Fibroblast of gingiva (primary cell): Measurements from ENCODE around the gene GUK1.

Source experiments
- DNase-seq: peaks from one replicate; pipeline ENCODE4 v3.0.0-alpha.2; 2011; ENCODE audit warnings: low read depth

GUK1 gene

GRCh38 chr1:228150461-228151179 lies 10.5 kb downstream of the GUK1 start:
- peak; percentile 74 for DNase-seq

DNA sequence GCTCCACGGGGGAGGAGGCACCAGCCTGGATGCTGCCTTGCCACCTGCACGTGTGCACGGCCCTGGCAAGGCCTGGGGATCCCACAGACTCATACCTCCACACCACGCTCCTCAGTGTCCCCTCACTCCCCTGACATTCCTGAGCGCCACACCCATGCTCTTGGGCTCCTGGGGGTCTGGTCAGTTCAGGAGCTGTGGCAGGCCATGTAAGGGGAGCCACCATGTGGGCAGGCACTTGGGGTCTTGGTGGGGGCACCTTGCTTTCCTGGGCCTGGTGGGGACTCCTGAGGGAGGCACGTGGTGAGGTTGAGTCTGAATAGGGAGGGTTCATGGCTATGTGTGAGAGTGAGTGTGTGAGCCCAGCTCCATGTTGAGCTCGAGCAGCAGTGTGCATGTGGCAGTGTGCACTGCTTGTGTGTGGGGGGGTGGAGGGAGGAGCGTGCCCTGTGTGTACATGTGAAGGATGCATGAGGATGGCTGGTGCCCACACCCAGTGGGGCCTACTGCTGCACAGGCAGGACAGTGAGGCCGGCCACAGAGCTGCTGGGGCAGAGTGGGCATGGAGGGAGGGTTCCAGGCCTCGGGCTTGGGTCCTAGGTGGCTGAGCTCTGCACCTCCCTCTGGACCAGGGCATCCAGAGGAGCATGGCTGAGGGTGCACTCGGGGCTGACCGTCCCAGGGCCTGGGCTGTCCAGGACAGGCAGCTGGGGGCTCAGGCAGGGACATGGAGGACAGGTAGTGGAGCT lies 11.3 kb downstream of the GUK1 start:
- no peak for DNase-seq

GRCh38 chr1:228152097-228152917 lies 12.2 kb downstream of the GUK1 start:
- DNase-seq: no peak

DNA sequence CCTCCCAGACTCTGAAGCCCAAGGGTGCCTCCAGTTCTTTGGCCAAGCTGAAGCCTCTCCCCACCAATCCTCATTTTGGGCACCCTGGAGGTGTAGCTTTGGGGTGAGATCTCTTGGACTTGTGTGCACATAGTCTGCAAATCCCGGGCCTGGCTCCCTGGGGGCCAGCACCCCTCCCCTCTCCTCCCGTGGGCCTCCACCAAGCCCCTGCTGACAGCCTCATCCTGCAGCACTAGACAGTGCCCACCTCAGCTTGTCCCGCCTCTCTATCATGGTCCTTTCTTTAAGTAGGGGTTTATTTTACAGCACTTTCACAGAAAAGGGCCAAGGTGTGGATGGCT lies 12.8 kb downstream of the GUK1 start:
- no peak for DNase-seq

DNA sequence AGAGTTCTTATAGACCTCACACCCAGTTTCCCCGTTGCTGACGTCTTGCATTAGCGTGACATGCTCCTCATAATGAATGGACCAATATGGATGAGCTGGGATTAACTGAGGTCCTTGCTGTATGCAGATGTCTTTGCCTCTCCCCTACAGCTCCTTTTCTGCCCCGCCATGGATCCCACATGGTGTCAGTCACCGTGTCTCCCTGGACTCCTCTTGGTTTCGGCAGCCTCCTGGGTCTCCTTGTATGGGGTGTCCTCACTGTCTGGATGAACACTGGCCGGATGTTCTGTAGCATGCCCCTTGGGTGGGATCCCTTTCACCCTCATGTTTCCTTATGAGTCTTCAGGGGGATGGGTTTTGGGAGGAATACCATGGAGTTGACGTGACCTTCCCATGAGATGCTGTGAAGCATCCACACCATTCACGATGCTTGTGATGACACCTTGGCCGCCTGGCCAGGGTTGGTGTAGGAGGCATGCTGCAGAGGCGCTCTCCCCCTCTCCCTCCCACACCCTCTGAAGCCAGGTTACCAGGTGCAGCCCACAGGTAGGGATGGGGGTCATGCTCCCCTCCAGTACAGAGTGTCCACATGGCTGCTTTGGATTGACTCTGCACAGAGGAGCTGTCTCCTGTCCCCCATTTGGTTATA lies 14.1 kb downstream of the GUK1 start:
- no peak for DNase-seq

GRCh38 chr1:228154670-228155571 lies 14.8 kb downstream of the GUK1 start:
- DNase-seq: no peak

DNA sequence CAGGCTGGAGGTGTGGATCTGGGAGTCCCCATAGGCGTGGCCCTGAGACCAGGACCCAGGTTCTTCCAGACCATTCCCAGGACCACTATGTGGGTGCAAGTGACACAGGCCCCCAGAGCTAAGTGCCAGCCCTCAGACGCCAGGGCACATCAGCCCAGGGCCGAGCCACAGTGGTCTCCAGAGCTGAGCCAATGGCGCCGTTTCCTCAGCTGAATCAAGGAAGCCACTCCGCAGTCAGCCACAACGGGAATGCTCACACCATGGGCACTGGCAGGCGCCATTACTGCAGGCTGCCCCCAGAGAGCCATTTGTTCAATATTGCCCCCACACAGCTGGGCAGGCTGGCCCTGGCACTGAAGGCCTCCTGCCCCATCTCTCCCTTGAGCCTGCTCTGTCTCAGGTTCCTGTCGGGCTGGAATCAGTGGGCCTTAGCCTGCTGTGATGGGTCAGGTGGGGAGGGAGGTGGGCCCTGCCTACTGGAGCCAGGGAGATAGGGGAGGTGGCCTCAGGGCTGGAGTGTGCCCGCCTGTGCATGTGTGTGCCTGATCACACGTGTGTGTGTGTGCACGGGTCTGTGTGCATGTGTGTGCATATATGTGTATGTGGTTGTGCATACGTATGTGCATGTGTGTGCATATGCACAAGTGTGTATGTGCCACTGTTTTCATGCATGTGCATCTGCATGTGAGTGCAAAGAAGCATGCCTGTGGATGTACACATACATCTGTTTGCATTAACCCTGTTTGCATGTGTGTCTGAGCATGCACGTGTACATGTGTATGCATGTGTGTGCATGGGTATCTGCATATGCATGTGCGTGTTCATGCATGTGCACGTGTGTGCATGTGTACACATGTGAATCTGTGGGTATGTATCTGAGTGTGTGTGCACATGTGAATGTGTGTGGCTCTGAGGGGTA lies 15.8 kb downstream of the GUK1 start:
- DNase-seq: no peak

DNA sequence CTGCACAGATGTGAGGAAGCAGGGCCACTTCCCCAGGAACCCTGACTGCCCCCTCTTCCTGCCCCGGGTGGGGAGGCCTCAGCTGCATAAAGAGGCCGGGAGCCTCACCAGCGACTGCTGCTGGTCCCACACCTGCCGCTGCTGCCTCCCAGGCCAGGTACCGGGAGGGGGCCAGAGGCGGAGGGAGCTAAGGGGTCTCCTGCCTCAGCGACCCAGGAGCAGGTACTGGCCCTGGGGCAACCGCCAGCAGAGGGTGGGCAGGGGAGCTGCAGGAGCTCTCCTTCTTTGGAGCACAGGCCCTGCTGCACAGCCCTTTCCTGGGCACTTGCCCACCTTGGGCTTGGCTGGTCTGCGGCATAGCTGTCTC lies 16.4 kb downstream of the GUK1 start:
- no peak for DNase-seq

- no peak for DNase-seq
These were observed 17.1 kb downstream of the GUK1 start for GRCh38 chr1:228156941-228157728.

- no peak for DNase-seq
These were observed 17.6 kb downstream of the GUK1 start for GRCh38 chr1:228157729-228158126.

DNA sequence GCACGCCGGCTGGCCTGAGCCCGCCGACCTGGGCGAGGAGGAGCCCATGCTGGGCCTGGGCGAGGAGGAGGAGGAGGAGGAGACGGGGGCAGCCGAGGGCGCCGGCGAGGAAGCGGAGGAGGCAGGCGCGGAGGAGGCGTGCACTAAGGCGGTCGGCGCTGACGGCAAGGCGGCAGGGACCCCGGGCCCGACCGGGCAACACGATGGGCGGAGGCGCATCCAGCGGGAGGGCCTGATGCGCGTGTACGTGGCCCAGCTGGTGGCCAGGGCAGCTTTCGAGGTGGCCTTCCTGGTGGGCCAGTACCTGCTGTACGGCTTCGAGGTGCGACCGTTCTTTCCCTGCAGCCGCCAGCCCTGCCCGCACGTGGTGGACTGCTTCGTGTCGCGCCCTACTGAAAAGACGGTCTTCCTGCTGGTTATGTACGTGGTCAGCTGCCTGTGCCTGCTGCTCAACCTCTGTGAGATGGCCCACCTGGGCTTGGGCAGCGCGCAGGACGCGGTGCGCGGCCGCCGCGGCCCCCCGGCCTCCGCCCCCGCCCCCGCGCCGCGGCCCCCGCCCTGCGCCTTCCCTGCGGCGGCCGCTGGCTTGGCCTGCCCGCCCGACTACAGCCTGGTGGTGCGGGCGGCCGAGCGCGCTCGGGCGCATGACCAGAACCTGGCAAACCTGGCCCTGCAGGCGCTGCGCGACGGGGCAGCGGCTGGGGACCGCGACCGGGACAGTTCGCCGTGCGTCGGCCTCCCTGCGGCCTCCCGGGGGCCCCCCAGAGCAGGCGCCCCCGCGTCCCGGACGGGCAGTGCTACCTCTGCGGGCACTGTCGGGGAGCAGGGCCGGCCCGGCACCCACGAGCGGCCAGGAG lies 18.3 kb downstream of the GUK1 start:
- DNase-seq: no peak

DNA sequence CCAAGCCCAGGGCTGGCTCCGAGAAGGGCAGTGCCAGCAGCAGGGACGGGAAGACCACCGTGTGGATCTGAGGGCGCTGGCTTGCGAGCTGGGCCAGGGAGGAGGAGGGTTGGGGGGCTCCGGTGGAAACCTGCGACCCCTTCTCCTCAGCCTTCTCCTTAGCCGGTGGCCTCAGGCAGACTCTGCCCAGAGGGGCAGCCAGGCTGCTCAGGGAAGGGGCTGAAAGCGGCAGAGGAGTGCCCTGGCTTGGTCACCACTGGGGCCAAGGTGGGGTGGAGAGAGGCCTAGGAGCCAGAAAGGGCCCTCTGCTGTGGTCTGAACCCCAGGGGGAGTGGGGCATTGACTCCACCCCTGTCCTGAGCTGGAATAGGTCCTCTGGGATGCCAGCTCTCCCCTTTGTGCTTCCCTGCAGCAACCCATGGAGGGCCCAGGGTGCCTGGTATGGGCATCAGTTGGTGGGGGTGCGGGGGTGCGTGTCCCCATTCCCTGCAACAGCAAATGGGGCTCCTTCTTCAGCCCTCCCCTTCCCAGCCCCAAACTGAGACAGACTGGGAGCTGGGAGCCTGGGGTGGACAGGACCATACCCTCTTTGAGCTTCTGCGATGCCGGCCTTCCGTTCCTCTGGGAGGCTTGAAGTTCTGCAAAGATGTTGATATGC lies 19.1 kb downstream of the GUK1 start:
- no peak for DNase-seq

- no peak for DNase-seq
These were observed 20.2 kb downstream of the GUK1 start for GRCh38 chr1:228160201-228160761.

DNA sequence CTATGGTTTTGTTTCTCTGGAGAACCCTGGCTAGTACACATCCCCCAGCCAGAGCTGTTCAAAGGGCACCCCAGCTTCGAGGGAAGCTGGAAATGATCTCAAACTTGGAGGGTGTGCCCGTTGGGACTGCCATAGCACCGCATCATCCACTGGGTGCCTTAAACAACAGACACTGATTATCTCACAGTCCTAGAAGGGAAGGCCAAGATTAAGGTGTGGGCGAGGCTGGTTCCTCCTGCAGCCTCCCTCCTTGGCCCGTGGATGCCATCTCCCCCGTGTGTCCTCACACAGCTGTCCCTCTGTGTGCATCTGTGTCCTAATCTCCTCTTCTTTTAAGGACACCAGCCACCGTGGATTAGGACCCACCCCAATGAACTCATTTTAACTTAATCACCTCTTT lies 21.3 kb downstream of the GUK1 start:
- no peak for DNase-seq

- DNase-seq: no peak
These were observed 21.8 kb downstream of the GUK1 start for GRCh38 chr1:228161866-228162265.

DNA sequence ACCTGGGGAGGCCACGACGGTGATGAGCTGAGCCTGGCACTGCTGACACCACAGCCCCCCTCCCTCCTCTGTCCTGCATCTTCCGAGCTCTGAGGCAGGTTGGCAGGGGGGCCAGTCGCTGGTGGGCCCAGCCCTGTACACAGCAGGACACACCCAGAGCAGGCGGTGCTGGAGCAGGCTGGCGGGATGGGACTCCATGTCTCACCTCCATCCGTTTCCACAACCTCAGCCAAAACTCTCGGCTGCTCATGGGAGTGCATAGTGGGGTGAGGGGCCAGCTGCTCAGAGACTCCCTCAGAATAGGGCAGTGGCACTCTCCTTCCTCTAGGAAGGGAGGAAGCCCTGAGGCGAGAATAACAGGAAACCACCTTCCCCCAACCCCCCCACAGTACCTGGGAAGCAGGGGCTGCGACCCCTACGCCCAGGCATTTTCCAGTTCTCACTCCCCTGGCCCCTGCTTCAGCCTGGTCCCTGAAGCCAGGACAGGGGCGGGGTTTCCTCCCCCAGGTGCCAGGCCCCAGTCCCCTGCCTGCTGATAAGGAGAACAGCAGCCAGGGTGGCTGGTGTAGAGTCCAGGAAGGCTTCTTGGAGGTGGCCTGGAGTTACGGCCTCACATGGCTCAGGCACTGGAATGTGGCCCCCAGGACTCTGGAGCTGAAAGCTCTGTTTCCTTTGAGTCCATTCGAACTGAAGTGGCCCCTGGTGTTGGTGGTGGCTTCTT lies 22.4 kb downstream of the GUK1 start:
- no peak for DNase-seq
